Kidney capillary endothelial cell (primary cell): ENCODE measurements around the gene PARD3B.

ENCODE experiments used
- DNase-seq: peaks from one replicate; pipeline ENCODE4 v3.0.0-alpha.2; 2018; ENCODE audit warnings: low spot score

The PARD3B gene

DNA sequence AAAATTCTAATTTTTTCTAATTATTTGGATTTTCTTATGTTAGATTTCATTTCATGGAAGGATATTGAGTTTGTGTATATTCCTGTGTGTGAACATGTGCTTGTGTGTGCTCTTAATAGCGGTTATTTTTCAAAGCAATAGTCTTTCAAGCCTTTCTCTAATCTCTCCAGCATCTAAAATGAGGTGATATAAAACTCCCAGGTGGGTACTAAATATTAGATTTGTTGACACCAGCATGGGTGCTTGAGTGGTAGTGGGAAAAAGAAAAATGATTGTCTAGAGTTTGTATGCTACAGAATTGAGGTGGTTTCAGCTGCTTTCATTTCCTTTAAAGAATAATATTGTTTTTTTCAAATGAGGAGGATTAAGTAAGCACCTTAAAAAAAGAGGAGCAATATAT is 296.8 kb downstream of the PARD3B start:
- DNase-seq = no peak

GRCh38 chr2:204842661-204843485 is 297.6 kb downstream of the PARD3B start:
- DNase-seq = peak; percentile 76

- no peak for DNase-seq
These were observed 301.2 kb downstream of the PARD3B start for GRCh38 chr2:204846471-204846870.

DNA sequence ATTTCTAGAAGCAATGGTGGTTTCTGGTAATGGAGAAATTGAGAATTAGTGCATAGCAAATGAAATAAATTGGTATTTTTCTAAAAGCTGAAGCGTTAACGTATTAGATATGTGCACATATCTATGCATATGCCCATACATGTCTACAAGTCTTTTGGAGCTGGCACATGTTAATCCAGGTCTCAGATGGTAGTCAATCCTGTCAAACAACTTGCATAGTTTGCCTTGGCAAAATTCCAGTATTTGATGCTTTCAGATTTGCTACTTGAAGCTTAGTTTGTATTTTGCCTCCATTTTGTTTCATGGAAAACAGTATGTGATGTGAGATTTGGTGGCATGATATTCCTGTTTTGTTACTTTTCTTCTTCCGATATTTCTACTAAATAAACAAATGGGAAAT is 304.6 kb downstream of the PARD3B start:
- no peak for DNase-seq

DNA sequence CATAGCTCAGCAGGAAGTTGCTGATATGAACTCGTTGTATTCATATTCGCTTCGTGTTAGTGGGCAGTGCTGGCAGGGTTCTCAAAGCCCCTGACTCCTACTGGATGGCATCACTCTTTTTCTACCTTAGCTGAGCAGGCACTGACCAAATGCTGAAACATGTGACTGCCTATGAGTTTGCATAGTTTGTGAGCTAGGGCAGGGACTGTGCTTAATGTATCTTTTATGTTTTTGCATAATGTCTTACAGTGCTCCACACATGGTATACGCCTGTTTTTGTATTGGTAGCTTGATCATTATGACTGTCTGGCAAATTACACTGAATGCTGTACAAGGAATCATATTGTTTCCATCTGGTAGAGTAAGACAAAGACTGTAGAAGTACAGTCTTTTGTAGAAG is 305.3 kb downstream of the PARD3B start:
- DNase-seq = no peak

GRCh38 chr2:204853905-204854304 is 308.6 kb downstream of the PARD3B start:
- DNase-seq = no peak

DNA sequence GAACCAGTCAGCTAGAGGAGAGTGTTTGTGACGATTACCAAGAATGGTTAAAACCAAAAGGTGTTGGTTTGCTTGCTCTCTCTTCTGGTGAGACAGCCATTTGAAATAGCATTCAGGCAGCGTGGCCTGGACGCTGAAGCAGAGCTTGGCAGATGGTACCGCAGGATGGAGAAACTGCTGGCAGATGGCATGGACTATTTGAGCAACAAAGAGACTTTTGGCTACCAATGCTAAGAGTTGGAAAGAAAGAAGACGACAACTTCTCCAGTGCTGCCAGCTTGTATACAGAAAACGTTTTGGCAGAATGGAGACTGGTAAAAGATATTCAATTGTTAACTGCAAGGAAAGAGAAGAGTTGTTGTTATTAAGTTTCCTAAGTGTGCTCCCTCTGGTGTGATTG is 315.0 kb downstream of the PARD3B start:
- no peak for DNase-seq

DNA sequence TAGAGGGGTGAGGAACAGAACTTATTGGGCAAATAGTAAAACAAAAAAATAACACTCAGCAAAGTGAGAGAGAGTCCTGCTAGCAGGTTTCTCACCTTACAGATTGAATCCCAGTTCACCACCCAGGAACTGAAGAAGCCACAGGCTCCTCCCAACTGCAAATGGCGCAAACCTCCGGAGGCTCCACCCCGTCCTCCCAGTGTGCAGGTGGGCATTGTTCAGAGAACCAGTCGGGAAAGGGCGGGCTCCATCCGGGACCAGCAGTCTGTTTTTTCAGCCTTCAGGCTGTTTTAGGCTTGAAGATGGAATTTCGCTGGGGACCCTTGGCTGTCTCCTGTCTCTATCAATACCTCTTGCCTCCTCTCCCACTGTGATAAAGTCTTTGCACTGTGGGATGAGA is 317.5 kb downstream of the PARD3B start:
- no peak for DNase-seq

DNA sequence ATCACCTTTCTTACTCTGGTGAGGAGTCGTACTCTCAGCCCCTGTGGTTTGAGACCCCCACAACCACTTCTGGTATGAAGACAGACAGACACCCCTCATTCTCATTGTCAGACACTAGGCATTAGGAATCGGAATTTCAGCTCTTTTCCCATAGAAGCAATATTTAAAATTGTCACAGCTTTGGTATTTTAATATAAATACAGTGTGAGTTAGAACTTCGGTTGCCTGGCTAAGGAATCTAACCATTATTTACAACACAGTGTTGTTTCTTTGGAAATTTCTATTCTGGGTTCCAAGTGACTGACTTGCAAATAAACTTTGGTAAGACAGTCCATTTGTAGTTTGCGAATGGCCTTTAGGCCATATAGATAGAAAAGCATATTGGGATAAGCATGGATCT is 318.1 kb downstream of the PARD3B start:
- DNase-seq = no peak

DNA sequence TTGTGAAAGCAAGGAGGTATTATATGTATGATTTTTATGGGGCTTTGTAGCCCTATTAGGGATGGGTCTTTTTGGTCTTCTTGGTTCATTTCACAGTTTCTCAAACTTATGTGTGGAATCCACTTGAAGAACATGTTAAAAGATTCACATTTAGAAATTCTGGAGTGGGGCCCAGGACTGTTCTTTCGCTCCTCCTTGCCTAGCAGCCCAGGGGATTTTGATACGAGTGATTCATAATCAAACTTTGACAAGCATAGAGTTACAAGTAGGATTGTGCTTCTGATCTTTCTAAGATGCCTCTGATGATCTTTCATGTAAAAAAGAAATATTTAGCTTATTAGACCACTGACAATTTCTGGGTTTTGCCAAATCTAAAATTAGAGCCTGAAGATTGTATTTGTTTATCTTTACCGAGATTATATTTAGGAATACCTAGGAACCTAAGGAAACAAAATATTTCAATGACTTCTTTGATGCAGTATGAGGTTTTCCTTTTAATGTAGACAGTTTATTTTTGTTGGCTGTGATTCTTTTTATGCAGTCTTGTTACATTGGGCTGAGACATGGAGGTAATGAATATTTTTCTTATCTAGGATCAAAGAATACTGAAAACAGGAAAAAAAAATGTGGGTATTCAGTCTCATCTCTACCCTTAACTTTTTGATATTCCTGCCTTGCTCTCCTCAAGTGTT is 324.0 kb downstream of the PARD3B start:
- no peak for DNase-seq

DNA sequence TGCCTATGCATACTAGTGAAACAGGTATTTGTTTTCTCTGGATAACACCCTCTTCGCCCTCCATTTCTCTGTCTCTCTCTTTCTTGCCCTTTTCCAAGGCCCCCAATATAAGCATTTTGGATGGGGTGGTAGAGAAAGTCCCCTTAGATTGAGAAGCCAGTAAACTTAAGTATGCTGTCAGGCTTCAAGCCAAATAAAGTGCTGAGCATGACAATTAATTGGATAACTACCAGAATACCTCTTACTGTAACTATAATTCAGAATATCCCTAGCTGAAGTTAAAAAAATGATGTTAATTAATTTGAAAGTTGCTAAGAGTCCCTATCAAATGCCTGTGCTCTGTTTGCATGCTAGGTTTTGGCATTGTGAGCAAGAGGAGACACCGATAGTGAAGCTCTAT is 324.8 kb downstream of the PARD3B start:
- no peak for DNase-seq

GRCh38 chr2:204871231-204871953 is 326.1 kb downstream of the PARD3B start:
- peak; percentile 71 for DNase-seq

- DNase-seq = no peak
These were observed 331.0 kb downstream of the PARD3B start for GRCh38 chr2:204876311-204876710.

- no peak for DNase-seq
These were observed 332.4 kb downstream of the PARD3B start for GRCh38 chr2:204877691-204878090.

DNA sequence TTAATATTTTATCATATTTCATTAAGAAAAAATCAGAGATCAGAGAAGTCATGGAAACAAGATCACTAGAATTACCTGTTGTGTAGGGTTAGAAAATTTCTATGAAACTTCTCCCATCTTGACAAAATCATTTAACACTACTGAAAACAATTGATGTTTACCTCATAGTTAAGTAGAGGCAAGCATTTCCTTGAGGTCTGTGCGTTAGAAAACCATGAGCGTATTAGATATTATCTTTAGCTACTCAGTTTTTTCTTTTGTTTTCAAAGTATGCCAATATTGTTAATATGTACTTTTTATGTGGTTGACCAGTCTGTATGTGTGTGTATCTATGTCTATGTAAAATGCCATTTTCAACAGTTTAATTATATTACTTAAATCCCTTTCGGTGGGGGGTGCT is 335.7 kb downstream of the PARD3B start:
- DNase-seq = no peak

DNA sequence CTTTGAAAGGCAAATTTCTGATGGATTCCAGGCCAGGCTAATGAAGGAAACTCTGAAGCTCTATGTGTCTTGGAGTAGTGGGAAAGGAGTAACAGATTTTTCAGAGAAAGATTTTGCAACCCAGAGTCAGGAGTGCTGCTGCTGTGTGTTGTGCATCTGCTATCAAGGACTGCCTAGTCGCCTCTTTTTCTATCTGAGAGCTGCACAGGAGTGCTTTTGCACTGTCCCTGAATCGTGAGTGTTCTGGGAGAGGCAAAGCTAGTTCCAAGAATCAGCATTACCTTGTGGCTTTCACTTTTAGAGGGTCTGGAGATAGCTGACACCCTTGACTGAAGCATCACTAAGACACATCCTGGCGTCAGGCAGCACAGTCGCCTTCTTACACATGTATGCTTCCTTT is 336.4 kb downstream of the PARD3B start:
- no peak for DNase-seq

DNA sequence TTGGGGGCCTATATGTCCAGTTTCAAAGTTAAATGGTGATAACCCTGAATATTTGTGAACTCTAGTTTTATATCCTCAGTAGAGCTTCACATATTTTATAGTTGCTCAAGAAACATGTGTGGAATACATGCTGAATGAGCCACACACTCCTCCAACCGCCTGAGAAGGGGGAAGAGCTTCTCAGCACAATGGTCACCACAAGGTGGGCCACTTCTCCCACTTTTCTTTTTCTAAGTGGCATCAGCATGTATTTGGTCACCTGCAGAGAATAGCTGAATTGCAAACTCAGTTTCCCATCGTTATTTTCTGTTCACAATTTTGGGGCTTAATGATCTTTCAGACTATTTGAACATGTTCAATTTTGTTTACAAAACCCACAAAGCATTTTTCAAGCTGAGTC is 340.5 kb downstream of the PARD3B start:
- DNase-seq = no peak

- no peak for DNase-seq
These were observed 341.4 kb downstream of the PARD3B start for GRCh38 chr2:204886713-204887112.

DNA sequence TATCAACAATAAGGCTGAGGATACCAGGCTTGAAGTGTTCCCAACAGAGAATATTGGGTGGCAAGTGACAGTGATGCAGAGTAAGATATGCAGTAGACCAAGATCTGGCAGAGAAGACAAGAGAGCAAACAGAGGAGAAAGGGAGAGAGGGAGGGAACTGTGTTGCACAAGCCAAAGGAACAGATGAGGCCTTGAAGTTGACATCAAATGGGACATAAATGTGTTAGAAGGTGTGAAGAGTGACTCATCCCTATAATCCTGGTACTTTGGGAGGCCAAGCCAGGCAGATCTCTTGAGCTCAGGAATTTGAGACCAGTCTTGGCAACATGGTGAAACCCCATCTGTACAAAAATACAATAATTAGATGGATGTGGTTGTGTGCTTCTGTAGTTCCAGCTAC is 342.9 kb downstream of the PARD3B start:
- DNase-seq = no peak

GRCh38 chr2:204890680-204891079 is 345.4 kb downstream of the PARD3B start:
- DNase-seq = no peak

DNA sequence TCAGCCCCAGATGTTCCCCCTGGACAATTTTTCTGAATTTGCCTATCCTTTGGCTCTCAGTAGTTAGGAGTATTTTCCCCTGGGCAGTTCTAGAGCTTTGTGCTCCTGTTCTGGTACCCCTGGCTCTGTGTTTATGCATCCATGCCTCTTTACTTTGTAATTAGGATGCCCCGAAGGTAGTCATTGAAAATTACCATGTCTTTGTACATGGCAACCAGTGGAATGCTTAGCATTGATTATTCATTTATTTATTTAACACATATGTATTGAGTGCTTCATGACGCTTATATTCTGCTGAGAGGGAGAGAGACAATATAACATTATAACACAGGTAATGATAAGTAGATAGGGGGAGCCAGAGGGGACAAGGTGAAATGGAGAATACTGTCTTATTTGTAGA is 346.5 kb downstream of the PARD3B start:
- DNase-seq = no peak

- no peak for DNase-seq
These were observed 347.4 kb downstream of the PARD3B start for GRCh38 chr2:204892506-204893255.
